ENCODE data around the gene UBR3.

UBR3 gene

GRCh38 chr2:169965495-169965894, 138.2 kb downstream of the UBR3 start:
- Histone ChIP-seq H3K4me3 (ENCODE audit: low read length) (no peak overlapping the region), H4K20me1 (ENCODE audit: insufficient read depth, low read length) (no peaks in the 10 kb centered on the region), H3K4me1 (ENCODE audit: low read length) (no peaks in the 10 kb centered on the region), H2AFZ (ENCODE audit: low read depth, low read length) (no peak overlapping the region), H3K36me3 (replicated peaks; ENCODE audit: low read depth, low read length) (no peaks in the 10 kb centered on the region), H3K9ac (ENCODE audit: low read length) (no peak overlapping the region), H3K4me2 (ENCODE audit: low read length) (no peak overlapping the region), H3K79me2 (ENCODE audit: low read length) (no peaks in the 10 kb centered on the region), H3K27me3 (ENCODE audit: low read depth, low read length) (no peaks in the 10 kb centered on the region), H3K9me3 (ENCODE audit: insufficient read depth, low read length) (no peaks in the 10 kb centered on the region), H3K27ac (ENCODE audit: low read length) (no peak overlapping the region)
- TF ChIP-seq EZH2phosphoT487 (IDR thresholded peaks at IDR 0.05; ENCODE audit: low read depth): no peak
- TF ChIP-seq CTCF (IDR thresholded peaks at IDR 0.05; ENCODE audit: low read depth, low read length): no peak

GRCh38 chr2:169966454-169966853, 139.2 kb downstream of the UBR3 start:
- no peaks in the 10 kb centered on the region for H3K4me1 ChIP-seq (ENCODE audit: low read length)
- H3K27me3 ChIP-seq (ENCODE audit: low read depth, low read length): no peaks in the 10 kb centered on the region
- H3K9me3 ChIP-seq (ENCODE audit: insufficient read depth, low read length): no peaks in the 10 kb centered on the region
- H3K9ac ChIP-seq (ENCODE audit: low read length): no peak overlapping the region
- no peaks in the 10 kb centered on the region for H4K20me1 ChIP-seq (ENCODE audit: insufficient read depth, low read length)
- no peaks in the 10 kb centered on the region for H3K79me2 ChIP-seq (ENCODE audit: low read length)
- no peak for TF ChIP-seq CTCF (IDR thresholded peaks at IDR 0.05; ENCODE audit: low read depth, low read length)
- TF ChIP-seq EZH2phosphoT487 (IDR thresholded peaks at IDR 0.05; ENCODE audit: low read depth): no peak
- no peak overlapping the region for H3K27ac ChIP-seq (ENCODE audit: low read length)
- H3K4me2 ChIP-seq (ENCODE audit: low read length): no peak overlapping the region
- no peak overlapping the region for H2AFZ ChIP-seq (ENCODE audit: low read depth, low read length)
- no peak overlapping the region for H3K4me3 ChIP-seq (ENCODE audit: low read length)
- H3K36me3 ChIP-seq (replicated peaks; ENCODE audit: low read depth, low read length): no peaks in the 10 kb centered on the region

- no peaks in the 10 kb centered on the region for H3K9me3 ChIP-seq (ENCODE audit: insufficient read depth, low read length)
- H3K4me3 ChIP-seq (ENCODE audit: low read length): no peak overlapping the region
- H3K27me3 ChIP-seq (ENCODE audit: low read depth, low read length): no peaks in the 10 kb centered on the region
- no peaks in the 10 kb centered on the region for H3K79me2 ChIP-seq (ENCODE audit: low read length)
- H3K27ac ChIP-seq (ENCODE audit: low read length): no peak overlapping the region
- H3K36me3 ChIP-seq (replicated peaks; ENCODE audit: low read depth, low read length): no peaks in the 10 kb centered on the region
- H3K4me2 ChIP-seq (ENCODE audit: low read length): no peak overlapping the region
- H2AFZ ChIP-seq (ENCODE audit: low read depth, low read length): no peak overlapping the region
- no peaks in the 10 kb centered on the region for H4K20me1 ChIP-seq (ENCODE audit: insufficient read depth, low read length)
- no peak overlapping the region for H3K9ac ChIP-seq (ENCODE audit: low read length)
- no peaks in the 10 kb centered on the region for H3K4me1 ChIP-seq (ENCODE audit: low read length)
- TF ChIP-seq CTCF (IDR thresholded peaks at IDR 0.05; ENCODE audit: low read depth, low read length) (no peak), EZH2phosphoT487 (IDR thresholded peaks at IDR 0.05; ENCODE audit: low read depth) (no peak)
Observed at GRCh38 chr2:169968743-169969142, 141.5 kb downstream of the UBR3 start.

GRCh38 chr2:169975221-169975620, 148.0 kb downstream of the UBR3 start:
- H3K9me3 ChIP-seq (ENCODE audit: insufficient read depth, low read length): peaks cover 11% of the 10 kb centered on the region; the same call in 1 of the 2 replicates
- H3K79me2 ChIP-seq (ENCODE audit: low read length): no peaks in the 10 kb centered on the region
- H3K4me3 ChIP-seq (ENCODE audit: low read length): no peak overlapping the region
- H3K27ac ChIP-seq (ENCODE audit: low read length): no peak overlapping the region
- H3K4me1 ChIP-seq (ENCODE audit: low read length): peaks cover under 1% of the 10 kb centered on the region; the same call in 1 of the 2 replicates
- H3K36me3 ChIP-seq (replicated peaks; ENCODE audit: low read depth, low read length): peaks cover 13% of the 10 kb centered on the region
- TF ChIP-seq CTCF (IDR thresholded peaks at IDR 0.05; ENCODE audit: low read depth, low read length) (no peak), EZH2phosphoT487 (IDR thresholded peaks at IDR 0.05; ENCODE audit: low read depth) (no peak)
- no peak overlapping the region for H3K9ac ChIP-seq (ENCODE audit: low read length)
- no peaks in the 10 kb centered on the region for H3K27me3 ChIP-seq (ENCODE audit: low read depth, low read length)
- H3K4me2 ChIP-seq (ENCODE audit: low read length): no peak overlapping the region
- H2AFZ ChIP-seq (ENCODE audit: low read depth, low read length): no peak overlapping the region
- H4K20me1 ChIP-seq (ENCODE audit: insufficient read depth, low read length): no peaks in the 10 kb centered on the region

Data from OCI-LY3 (cell line).